KOPT-K1 (cell line): ENCODE data around the gene USP6NL.
A peak's percentile ranks its signal among the peaks of the same experiment; 100 is the strongest.

Source experiments
- H3K27ac ChIP-seq: fragments of 200-600 bp; sonication (generic); 2 replicates; pipeline ENCODE4 v1.5.1; 2016; ENCODE audit warnings: antibody characterized with exemption, mild to moderate bottlenecking, low read depth, low read length; ENCODE audit not compliant: poor library complexity, severe bottlenecking
- H3K36me3 ChIP-seq: fragments of 200-600 bp; sonication (generic); 2 replicates; pipeline ENCODE4 v1.5.1; 2017; ENCODE audit warnings: antibody characterized with exemption, mild to moderate bottlenecking, low read length, moderate library complexity; ENCODE audit not compliant: insufficient read depth
- H3K9me3 ChIP-seq: fragments of 200-600 bp; sonication (generic); 2 replicates; pipeline ENCODE4 v1.5.1; 2017; ENCODE audit warnings: antibody characterized with exemption, low read length, mild to moderate bottlenecking; ENCODE audit not compliant: insufficient read depth, poor library complexity, severe bottlenecking

USP6NL gene

GRCh38 chr10:11557967-11558366, 53.5 kb downstream of the USP6NL start:
- Histone ChIP-seq H3K9me3 (peaks cover 3% of the 10 kb centered on the region), H3K36me3 (no peaks in the 10 kb centered on the region), H3K27ac (no peak overlapping the region)

DNA sequence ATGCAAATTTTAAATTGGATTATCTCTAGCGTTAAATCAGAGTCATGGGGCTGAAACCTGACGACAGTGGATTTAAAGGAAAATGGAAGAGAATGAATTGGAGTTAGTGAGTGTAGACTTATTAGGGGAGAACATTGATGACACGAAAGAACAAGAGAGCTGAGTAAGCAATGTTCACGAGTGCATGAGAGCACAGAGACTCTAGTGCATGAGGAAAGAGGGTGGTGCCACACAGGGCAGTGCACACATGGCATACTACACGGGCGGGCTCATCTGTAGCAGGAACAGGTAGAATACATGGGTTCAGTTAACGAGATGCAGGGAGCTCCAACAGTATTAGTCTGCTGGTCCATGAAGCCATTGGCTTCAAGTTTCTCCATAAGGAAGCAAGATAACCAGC, 53.9 kb downstream of the USP6NL start:
- no peaks in the 10 kb centered on the region for H3K36me3 ChIP-seq
- H3K9me3 ChIP-seq = peaks cover 3% of the 10 kb centered on the region
- H3K27ac ChIP-seq = no peak overlapping the region

GRCh38 chr10:11555556-11555955, 55.9 kb downstream of the USP6NL start:
- Histone ChIP-seq H3K9me3 (peaks cover 3% of the 10 kb centered on the region), H3K27ac (no peak overlapping the region), H3K36me3 (no peaks in the 10 kb centered on the region)

DNA sequence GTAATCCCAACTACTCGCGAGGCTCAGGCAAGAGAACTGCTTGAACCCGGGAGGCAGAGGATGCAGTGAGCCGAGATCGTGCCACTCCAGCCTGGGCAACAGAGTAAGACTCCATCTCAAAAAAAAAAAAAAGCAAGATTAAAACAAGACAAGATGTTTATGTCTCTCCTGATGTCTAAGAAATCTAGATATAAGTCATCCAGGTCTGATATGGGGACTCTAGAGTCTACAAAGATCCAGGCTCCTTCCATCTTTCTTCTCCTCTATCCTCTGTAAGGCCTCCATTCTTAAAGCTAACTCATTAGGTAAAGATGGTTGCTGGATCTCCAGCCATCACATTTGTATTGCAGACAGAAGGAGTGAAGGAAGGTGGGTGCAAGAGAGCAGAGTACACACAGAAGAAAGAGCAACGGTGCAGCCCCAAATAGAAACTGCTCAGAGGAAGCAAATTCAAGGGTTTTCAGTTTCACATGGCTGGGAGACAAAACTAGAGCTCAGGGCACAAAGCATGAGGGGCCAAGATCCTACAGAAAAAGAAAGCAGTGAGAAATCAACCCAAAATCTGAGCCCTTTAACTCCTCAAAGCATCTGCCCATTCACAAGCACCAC, 57.6 kb downstream of the USP6NL start:
- Histone ChIP-seq H3K36me3 (no peaks in the 10 kb centered on the region), H3K27ac (no peak overlapping the region), H3K9me3 (peaks cover 3% of the 10 kb centered on the region)

- no peak overlapping the region for H3K27ac ChIP-seq
- no peaks in the 10 kb centered on the region for H3K36me3 ChIP-seq
- H3K9me3 ChIP-seq = peaks cover 3% of the 10 kb centered on the region
Measured at GRCh38 chr10:11551916-11552602, 59.4 kb downstream of the USP6NL start.

DNA sequence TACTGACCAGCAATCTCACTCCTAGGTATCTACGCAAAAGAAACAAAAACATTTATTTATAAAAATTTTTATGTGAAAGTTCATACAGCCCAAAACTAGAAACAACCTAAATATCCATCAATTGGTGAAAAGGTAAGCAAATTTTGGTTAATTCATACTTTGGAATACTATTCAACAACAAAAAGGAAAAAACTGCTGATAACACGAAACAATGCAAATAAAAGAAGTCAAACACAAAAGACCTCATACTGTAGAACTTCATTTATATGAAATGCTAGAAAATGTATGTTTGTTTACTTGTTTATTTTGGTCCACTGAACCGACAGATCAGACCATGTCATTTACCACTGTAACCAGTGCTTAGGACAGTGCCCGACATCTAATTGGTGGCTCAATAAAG, 60.3 kb downstream of the USP6NL start:
- Histone ChIP-seq H3K9me3 (peaks cover 3% of the 10 kb centered on the region), H3K27ac (no peak overlapping the region), H3K36me3 (no peaks in the 10 kb centered on the region)

- Histone ChIP-seq H3K36me3 (no peaks in the 10 kb centered on the region), H3K27ac (no peak overlapping the region), H3K9me3 (no peaks in the 10 kb centered on the region)
Measured at GRCh38 chr10:11548768-11549099, 62.7 kb downstream of the USP6NL start.

- H3K27ac ChIP-seq = no peak overlapping the region
- H3K9me3 ChIP-seq = no peaks in the 10 kb centered on the region
- no peaks in the 10 kb centered on the region for H3K36me3 ChIP-seq
Measured at GRCh38 chr10:11548065-11548767, 63.2 kb downstream of the USP6NL start.

- Histone ChIP-seq H3K9me3 (no peaks in the 10 kb centered on the region), H3K27ac (no peak overlapping the region)
Measured at GRCh38 chr10:11546581-11546980, 64.9 kb downstream of the USP6NL start.

DNA sequence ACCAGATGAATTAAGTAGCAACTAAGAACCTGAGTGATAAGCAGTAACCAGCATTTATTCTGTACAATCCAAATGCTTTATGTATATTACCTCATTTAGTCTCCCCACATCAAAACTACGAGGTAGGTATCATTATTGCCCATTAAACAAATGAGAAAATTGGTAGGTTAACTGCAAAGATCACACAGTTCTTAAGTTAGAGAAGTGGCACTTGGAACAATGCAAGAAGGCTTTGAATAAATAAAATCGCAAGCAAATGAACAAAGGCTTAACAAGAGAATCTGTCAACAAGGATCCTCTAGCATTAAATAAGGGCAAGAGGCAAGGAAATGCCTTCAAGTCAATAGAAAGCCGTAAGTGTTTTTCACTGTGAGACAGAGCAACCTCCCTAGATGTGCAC, 70.2 kb downstream of the USP6NL start:
- no peaks in the 10 kb centered on the region for H3K36me3 ChIP-seq
- no peaks in the 10 kb centered on the region for H3K9me3 ChIP-seq
- no peak overlapping the region for H3K27ac ChIP-seq

More at GRCh38 chr10:11546581-11546980, 64.9 kb downstream of the USP6NL start:
- no peaks in the 10 kb centered on the region for H3K36me3 ChIP-seq

GRCh38 chr10:11539191-11539868, 72.1 kb downstream of the USP6NL start:
- Histone ChIP-seq H3K9me3 (no peaks in the 10 kb centered on the region), H3K27ac (no peak overlapping the region), H3K36me3 (no peaks in the 10 kb centered on the region)

GRCh38 chr10:11538834-11539190, 72.6 kb downstream of the USP6NL start:
- Histone ChIP-seq H3K36me3 (no peaks in the 10 kb centered on the region), H3K27ac (no peak overlapping the region), H3K9me3 (no peaks in the 10 kb centered on the region)

- Histone ChIP-seq H3K9me3 (no peaks in the 10 kb centered on the region), H3K36me3 (no peaks in the 10 kb centered on the region), H3K27ac (no peak overlapping the region)
Measured at GRCh38 chr10:11536228-11536627, 75.2 kb downstream of the USP6NL start.

DNA sequence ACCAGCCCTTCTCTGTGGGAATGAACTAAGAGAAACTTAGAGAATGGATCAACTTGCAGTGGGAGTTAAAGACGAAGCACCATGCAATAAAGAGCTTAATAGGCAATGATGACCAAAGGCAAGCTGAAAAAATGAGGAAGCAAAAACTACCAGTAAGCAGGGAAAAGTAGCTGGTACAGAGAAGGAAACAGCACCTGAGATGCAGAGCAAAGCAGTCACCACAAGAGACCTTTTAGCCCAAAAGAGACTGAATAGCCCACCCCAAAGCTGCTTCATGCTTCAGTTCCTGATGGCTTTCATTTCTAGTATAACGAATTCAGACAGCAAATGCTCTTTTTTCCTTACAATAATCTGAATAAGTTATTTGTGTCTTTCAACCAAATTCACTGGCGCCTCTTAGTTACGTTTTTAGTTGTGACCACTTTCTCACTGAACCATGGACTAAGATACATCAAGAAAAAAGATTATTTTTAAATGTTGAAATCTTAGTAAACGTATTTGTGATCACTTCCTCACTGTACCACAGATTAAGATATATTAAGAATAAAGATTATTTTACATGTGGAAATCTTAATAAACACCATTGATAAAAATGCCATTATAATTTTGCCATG, 76.0 kb downstream of the USP6NL start:
- H3K9me3 ChIP-seq = no peaks in the 10 kb centered on the region
- H3K36me3 ChIP-seq = no peaks in the 10 kb centered on the region
- H3K27ac ChIP-seq = no peak overlapping the region

GRCh38 chr10:11533328-11533781, 78.1 kb downstream of the USP6NL start:
- Histone ChIP-seq H3K9me3 (no peaks in the 10 kb centered on the region), H3K27ac (peak overlapping the region; percentile 20), H3K36me3 (no peaks in the 10 kb centered on the region)
